ENCODE results near the gene TFPT. TPM values are rescaled to one million over a fixed set of nuclear protein-coding genes. Genes with fewer than 3 reads are reported as not detected.

TFPT gene
- total RNA-seq, 2 donors from 2014 or later = 31.4 to 47.3 TPM

DNA sequence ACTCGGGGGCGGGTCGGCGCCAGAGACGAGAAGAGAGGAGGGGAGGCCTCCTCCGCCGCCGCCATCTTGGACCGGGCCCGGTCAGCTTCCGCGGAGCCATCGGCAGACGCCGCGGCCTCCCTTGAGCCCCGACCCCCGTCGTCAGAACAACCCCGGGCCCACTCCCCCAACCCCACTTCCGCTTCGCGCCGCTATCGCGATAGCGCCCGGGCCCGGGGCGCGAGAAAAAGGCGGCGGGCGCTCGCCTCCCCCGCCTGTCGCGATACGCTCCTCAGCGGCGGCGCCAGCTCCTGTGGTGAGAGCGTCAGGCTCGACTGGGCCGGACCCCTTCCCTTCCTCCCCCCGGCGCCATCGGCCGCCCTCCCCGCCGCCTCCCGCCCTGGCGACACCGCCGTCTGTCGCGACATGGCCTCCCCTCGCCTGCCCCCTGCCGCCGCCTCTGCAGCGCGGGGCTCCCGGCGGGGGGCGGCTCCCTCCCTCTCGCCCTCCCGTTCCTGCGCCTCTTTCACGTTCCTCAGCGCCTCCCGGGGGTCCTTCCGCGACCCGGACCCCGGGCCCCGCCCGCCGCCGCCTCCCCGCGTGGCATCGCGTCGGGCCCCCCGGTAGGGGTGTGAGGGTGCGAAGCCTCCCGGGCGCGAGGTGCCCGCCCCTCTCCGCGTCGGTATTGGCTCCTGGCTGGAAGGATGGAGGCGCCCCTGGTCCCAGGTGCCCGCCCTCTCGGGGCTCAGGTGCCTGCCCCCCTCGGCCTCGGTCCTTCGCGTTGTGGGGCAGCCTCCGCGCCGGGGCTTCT, 22.4 kb upstream of the TFPT start, which contains the start of gene CNOT3:
CNOT3 (plus strand) TSS at position 64 of the 790 bp plus-strand sequence. CDS start 5,217 bp downstream, outside the sequence.
- H3K9me3 Mint-ChIP-seq = no peaks in the 10 kb centered on the region
- H3K4me1 Mint-ChIP-seq = peaks cover 21% of the 10 kb centered on the region

DNA sequence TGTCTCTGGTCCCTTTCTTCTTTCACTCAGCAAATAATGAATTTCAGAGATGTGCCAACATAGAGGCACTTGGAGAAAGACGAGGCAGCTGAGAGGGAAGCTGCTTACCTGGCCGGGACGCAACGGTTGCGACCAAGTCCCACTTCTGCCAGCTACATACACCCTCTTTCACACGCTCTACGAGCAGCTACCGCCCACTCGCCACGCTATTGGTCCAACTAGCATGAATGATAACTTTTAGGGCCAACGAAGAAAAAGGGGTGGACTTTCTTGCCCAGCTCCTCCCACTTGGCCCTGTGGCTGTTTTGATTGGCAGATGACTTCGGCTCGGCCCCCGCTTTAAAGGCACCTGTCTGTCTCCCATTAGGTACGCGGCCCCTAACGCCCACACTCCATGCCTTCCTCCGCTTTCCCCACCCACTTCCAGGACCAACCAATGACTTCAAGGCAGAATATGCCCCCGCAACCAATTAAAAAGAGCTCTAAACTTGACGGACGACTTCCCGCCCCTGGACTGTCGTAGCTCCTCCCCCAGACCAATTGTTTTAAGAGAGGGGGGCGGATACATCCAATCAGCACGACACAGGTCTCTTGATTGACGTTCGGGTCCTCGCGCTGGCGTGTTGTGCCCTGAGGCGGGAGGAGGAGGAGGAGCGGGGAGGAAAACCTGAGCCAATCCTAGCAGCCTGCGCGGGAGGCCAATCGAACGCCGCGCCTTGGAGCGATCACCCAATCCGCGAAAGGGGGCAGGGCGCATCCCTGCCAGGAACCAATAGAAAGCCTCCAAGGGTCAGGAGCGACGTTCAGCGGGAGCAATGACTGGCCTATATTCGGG, 21.6 kb upstream of the TFPT start:
- Mint-ChIP-seq H3K27ac (peak overlapping the region; percentile 70), H3K4me1 (peaks cover 20% of the 10 kb centered on the region), H3K36me3 (ENCODE audit: low read depth) (peaks cover 39% of the 10 kb centered on the region), H3K9me3 (no peaks in the 10 kb centered on the region), H3K27me3 (no peaks in the 10 kb centered on the region), H3K4me3 (peak overlapping the region; percentile 87)
- ATAC-seq (replicated peaks) = peak; percentile 88

More for the DNA sequence above, 22.4 kb upstream of the TFPT start, which contains the start of gene CNOT3:
- H3K27ac Mint-ChIP-seq = peak within 1 kb of the TSS; percentile 95
- H3K27me3 Mint-ChIP-seq = no peaks in the 10 kb centered on the region
- ATAC-seq (replicated peaks) = no peak
- peaks cover 47% of the 10 kb centered on the region for H3K36me3 Mint-ChIP-seq (ENCODE audit: low read depth)
- H3K4me3 Mint-ChIP-seq = peak within 1 kb of the TSS; percentile 91

DNA sequence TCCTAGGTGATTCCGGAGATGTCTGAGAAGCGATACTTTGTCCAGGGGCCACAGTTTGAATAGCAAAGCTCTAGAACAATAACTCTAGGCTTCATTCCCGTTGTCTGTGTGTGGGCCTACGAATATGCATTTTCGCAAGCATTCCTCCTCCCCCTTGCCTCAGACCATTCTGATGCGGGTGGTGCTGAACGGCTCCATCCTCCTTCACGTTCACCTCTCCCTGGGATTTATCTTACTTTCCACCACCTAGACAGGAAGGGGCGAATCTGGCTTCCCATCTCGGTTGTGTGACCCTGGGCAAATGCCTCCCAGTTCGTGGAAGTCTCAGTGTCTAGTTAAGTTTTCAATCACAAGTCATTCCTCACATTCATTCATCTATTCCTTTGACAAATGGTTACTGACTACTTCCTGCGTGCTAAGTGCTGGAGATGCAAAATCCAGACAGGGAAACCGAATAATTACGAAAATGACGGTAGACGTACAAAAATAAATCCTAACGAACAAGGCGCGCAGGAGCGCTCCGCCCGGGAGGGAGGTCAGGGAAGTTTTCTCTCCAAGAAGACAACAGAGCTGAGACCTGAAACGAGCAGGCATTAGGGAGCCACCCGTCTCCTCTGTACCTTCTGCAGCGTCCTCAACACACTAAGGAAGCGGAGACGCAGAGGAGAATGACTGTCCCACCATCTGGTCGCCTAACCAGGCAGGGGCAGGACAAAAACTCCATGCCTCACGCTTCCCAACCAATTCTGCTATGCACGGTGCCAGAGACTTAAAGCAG, 20.8 kb upstream of the TFPT start:
- H3K36me3 Mint-ChIP-seq (ENCODE audit: low read depth) = peaks cover 38% of the 10 kb centered on the region
- no peaks in the 10 kb centered on the region for H3K9me3 Mint-ChIP-seq
- H3K27ac Mint-ChIP-seq = peak overlapping the region; percentile 70
- peak overlapping the region; percentile 87 for H3K4me3 Mint-ChIP-seq
- peaks cover 15% of the 10 kb centered on the region for H3K4me1 Mint-ChIP-seq
- H3K27me3 Mint-ChIP-seq = no peaks in the 10 kb centered on the region
- ATAC-seq (replicated peaks) = no peak

DNA sequence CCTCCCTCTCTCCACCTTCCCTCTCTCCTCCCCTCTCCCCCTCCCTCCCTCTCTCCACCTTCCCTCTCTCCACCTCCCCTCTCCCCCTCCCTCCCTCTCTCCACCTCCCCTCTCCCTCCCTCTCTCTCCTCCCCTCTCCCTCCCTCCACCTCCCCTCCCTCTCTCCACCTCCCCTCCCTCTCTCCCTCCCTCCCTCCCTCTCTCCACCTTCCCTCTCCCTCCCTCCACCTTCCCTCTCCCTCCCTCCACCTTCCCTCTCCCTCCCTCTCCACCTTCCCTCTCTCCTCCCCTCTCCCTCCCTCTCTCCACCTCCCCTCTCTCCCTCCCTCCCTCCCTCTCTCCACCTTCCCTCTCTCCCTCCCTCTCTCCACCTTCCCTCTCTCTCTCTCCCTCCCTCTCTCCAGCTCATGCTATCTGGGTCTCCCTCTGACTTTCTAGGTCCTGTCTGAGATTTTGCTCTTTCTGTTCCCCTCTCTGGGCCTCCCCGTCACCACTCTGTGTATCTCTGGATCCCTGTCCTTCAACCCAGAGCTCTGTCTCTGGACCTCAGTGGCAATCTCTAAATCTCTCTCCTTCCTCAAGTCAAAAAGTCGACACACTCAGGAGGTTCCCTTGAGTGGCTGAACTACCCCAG, 18.6 kb upstream of the TFPT start:
- no peaks in the 10 kb centered on the region for H3K27me3 Mint-ChIP-seq
- H3K9me3 Mint-ChIP-seq = no peaks in the 10 kb centered on the region
- peaks cover 40% of the 10 kb centered on the region for H3K36me3 Mint-ChIP-seq (ENCODE audit: low read depth)
- H3K27ac Mint-ChIP-seq = no peak overlapping the region
- peaks cover 7% of the 10 kb centered on the region for H3K4me1 Mint-ChIP-seq
- no peak for ATAC-seq (replicated peaks)
- no peak overlapping the region for H3K4me3 Mint-ChIP-seq

DNA sequence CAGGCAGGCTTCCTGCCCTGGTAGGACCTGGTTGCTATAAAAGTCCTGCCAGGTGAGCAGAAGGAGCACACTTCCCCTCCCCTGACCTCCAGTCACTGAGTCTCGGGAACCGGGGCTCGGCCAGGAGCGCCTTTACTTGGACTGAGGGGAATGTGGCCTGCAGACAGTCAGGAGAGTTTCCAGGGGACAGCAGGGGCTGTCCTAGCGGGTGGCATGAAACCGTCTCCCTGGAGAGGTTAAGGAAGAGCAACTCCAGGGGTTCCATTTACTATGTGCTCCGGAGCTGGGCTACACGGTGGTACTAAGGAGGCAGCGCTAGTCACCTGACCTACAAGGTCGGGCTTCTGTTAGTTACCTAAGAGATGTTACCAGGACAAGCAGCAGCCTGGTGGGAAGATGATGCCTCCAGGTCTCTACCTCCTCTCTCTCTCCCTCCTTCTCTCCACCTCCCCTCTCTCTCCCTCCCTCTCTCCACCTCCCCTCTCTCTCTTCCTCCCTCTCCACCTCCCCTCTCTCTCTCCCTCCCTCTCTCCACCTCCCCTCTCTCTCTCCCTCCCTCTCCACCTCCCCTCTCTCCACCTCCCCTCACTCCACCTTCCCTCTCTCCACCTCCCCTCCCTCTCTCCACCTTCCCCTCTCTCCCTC, 18.0 kb upstream of the TFPT start:
- H3K4me3 Mint-ChIP-seq = no peak overlapping the region
- no peak for ATAC-seq (replicated peaks)
- H3K27me3 Mint-ChIP-seq = no peaks in the 10 kb centered on the region
- no peak overlapping the region for H3K27ac Mint-ChIP-seq
- H3K9me3 Mint-ChIP-seq = no peaks in the 10 kb centered on the region
- H3K4me1 Mint-ChIP-seq = peaks cover 5% of the 10 kb centered on the region
- peaks cover 40% of the 10 kb centered on the region for H3K36me3 Mint-ChIP-seq (ENCODE audit: low read depth)

DNA sequence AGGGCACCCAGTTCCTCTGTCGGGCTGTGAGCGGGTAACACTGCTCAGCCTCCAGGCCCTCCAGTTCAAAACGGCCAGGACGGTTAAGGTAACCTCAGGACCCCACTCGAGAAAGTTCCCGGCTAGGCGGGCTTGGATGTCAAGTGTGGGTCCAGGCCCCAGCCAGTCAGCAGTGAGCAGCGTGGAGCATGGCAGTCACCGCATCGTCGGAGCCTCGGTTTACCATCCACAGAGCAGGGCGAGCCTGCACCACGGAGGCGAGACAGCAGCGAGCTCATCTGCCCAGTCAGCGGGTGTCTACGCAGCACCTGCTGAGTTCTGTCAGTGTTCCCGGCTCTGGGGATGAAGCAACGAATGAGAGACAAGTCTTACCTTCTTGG, 14.2 kb upstream of the TFPT start:
- H3K27ac Mint-ChIP-seq = no peak overlapping the region
- H3K4me1 Mint-ChIP-seq = no peaks in the 10 kb centered on the region
- no peak for ATAC-seq (replicated peaks)
- no peak overlapping the region for H3K4me3 Mint-ChIP-seq
- no peaks in the 10 kb centered on the region for H3K27me3 Mint-ChIP-seq
- no peaks in the 10 kb centered on the region for H3K9me3 Mint-ChIP-seq
- H3K36me3 Mint-ChIP-seq (ENCODE audit: low read depth) = peaks cover 67% of the 10 kb centered on the region

DNA sequence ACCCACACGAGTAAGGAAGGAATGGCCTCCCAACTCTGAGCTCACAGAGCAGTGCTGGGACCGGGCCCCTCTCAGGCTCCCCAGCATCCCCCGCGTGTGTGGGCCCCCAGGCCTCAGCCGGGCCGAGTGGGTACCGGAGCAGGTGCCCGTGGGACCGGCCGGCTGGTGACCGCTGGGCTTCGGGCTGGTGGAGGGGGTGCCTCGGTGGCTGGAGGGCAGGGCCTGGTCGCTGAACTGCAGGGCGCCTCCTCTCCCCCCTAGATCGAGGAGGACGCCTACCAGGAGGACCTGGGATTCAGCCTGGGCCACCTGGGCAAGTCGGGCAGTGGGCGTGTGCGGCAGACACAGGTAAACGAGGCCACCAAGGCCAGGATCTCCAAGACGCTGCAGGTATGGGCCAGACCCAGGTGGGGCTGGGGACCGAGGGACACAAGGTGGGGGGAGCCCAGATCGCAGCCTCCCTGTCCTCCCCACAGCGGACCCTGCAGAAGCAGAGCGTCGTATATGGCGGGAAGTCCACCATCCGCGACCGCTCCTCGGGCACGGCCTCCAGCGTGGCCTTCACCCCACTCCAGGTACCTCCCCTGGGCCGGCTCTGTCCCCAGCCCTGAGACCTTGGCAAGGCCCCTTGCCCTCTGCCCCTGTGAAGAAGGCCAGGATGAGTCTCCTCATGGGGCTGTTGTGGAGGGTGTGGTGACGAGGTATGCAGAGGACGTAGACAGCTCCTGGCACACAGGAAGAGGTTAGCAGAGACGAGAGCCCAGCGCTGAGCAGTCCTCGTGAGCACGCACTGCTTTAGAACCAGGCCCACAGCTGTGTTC, 13.5 kb upstream of the TFPT start:
- no peaks in the 10 kb centered on the region for H3K9me3 Mint-ChIP-seq
- H3K36me3 Mint-ChIP-seq (ENCODE audit: low read depth) = peaks cover 73% of the 10 kb centered on the region
- H3K27ac Mint-ChIP-seq = no peak overlapping the region
- H3K4me3 Mint-ChIP-seq = no peak overlapping the region
- ATAC-seq (replicated peaks) = no peak
- H3K4me1 Mint-ChIP-seq = no peaks in the 10 kb centered on the region
- H3K27me3 Mint-ChIP-seq = no peaks in the 10 kb centered on the region

DNA sequence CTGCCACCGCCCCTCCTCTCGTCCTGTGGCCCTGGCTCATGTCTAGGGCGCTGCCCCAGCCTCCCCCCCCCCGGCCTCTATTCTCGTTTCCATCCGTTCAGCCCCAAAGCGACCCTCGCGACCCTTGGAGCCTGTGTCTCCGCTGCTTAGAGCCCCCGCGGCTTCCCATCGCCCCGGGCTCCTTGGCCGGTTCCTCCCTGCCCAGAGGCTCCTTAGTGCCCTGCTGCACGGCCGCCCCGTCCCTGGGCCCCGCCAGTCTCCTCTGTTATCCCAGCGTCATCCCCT, 12.9 kb upstream of the TFPT start:
- no peak for ATAC-seq (replicated peaks)
- Mint-ChIP-seq H3K27me3 (no peaks in the 10 kb centered on the region), H3K4me1 (no peaks in the 10 kb centered on the region), H3K36me3 (ENCODE audit: low read depth) (peaks cover 79% of the 10 kb centered on the region), H3K4me3 (no peak overlapping the region), H3K27ac (no peak overlapping the region), H3K9me3 (no peaks in the 10 kb centered on the region)

DNA sequence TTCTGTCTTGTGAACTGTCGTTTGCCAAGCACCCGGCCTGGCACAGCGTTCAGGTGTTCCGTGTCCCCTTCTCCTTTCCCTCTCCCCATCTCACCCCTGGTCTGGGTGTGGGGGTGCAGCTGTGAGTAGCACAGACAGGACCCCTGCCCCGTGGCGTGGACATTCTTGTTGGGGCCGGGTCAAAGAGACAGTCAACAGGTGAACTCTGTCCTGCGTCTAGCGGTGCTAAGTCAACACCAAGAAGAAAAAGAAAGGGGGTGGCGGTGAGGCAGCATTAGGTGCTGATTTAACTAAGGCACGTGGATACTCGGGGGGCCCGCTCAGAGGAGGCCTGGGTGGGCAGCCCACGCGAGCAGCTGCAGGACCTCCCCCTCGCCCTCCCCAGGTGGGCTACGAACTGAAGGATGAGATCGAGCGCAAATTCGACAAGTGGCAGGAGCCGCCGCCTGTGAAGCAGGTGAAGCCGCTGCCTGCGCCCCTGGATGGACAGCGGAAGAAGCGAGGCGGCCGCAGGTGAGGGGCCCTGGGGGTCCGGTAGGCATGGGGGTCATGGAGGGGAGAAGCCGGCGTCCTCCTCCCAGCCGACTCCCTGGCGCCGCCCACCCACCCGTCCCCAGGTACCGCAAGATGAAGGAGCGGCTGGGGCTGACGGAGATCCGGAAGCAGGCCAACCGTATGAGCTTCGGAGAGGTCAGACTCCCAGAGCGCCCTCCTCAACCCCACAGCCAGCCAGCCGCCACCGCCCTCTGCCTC, 12.4 kb upstream of the TFPT start:
- Mint-ChIP-seq H3K4me1 (no peaks in the 10 kb centered on the region), H3K36me3 (ENCODE audit: low read depth) (peaks cover 84% of the 10 kb centered on the region), H3K27ac (no peak overlapping the region), H3K9me3 (no peaks in the 10 kb centered on the region), H3K4me3 (no peak overlapping the region), H3K27me3 (no peaks in the 10 kb centered on the region)
- ATAC-seq (replicated peaks) = no peak

DNA sequence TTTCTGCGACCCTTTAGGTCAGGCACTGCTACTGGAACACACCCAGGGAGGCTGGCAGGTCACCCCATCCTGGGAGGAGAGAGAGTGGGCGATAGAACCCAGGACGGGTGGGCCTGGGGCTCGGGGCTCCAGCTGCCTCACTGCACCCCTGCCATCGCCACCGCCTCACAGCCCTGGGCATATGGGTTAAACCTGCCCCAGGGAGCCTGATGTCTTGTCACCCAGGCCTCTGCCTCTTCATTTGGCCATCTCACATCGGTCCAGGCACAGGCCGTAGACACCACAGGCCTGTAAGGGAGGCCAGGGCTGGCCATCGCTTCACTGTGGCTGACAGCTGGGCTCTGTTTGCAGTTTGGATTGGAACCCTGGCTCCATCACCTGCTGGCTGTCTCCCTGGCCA, 10.3 kb upstream of the TFPT start:
- H3K27me3 Mint-ChIP-seq = no peaks in the 10 kb centered on the region
- H3K27ac Mint-ChIP-seq = no peak overlapping the region
- no peaks in the 10 kb centered on the region for H3K4me1 Mint-ChIP-seq
- no peak overlapping the region for H3K4me3 Mint-ChIP-seq
- no peaks in the 10 kb centered on the region for H3K9me3 Mint-ChIP-seq
- peaks cover 93% of the 10 kb centered on the region for H3K36me3 Mint-ChIP-seq (ENCODE audit: low read depth)
- ATAC-seq (replicated peaks) = no peak

DNA sequence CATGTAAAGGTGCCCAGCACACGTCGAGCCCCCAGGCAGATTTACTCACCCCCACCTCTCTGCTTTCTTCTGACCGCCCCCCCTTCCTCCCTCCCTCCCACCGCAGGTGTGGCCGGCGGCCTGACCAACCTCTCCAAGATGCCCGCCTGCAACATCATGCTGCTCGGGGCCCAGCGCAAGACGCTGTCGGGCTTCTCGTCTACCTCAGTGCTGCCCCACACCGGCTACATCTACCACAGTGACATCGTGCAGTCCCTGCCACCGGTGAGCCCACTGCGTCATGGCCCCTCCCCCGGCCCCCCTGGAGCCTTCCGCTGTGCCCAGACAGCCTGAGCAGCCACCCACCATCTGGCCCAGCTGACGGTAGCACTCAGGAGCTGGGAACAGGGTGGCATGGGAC, 8.9 kb upstream of the TFPT start:
- Mint-ChIP-seq H3K4me3 (no peak overlapping the region), H3K27ac (no peak overlapping the region), H3K36me3 (ENCODE audit: low read depth) (peaks cover 97% of the 10 kb centered on the region), H3K27me3 (no peaks in the 10 kb centered on the region), H3K4me1 (no peaks in the 10 kb centered on the region), H3K9me3 (no peaks in the 10 kb centered on the region)
- no peak for ATAC-seq (replicated peaks)

DNA sequence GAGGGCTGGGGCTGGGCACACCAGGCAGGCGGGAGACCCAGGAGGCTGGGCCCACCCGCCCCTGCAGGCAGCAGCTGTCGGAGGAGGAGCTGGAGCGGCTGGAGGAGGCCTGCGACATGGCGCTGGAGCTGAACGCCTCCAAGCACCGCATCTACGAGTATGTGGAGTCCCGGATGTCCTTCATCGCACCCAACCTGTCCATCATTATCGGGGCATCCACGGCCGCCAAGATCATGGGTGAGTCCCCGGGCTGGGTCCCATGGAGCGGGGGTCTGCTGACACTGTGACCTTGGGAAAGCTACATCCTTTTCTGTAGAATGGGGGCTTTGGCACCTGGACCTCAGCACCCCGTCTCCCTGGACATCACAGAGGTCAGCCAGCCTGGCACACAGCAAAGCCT, 8.2 kb upstream of the TFPT start:
- no peak overlapping the region for H3K4me3 Mint-ChIP-seq

DNA sequence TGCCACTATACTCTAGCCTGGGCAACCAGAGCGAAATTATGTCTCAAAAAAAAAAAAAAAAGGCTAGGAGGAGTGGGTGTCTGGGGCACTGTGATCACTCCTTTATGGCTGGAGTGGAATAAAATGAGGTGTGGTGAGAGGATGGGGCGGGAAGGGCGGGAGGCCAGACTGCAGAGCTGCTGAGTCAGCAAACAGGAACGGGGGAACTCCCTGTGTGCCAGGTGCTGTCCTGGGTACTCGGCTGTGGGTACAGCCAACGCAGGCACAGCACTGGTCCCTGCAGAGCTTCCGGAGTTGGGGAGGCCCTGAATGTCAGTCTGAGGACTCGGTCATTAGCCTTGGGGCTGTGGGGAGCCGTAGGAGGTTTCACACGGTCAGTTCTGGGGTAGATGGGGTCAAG, 5.8 kb upstream of the TFPT start:
- Mint-ChIP-seq H3K4me3 (no peak overlapping the region), H3K36me3 (ENCODE audit: low read depth) (peaks cover 84% of the 10 kb centered on the region), H3K4me1 (peaks cover 8% of the 10 kb centered on the region), H3K27ac (no peak overlapping the region), H3K27me3 (no peaks in the 10 kb centered on the region), H3K9me3 (no peaks in the 10 kb centered on the region)
- ATAC-seq (replicated peaks) = no peak

More for the DNA sequence above, 8.2 kb upstream of the TFPT start:
- no peaks in the 10 kb centered on the region for H3K9me3 Mint-ChIP-seq
- H3K36me3 Mint-ChIP-seq (ENCODE audit: low read depth) = peaks cover 95% of the 10 kb centered on the region
- no peak for ATAC-seq (replicated peaks)
- no peaks in the 10 kb centered on the region for H3K4me1 Mint-ChIP-seq
- H3K27me3 Mint-ChIP-seq = no peaks in the 10 kb centered on the region
- no peak overlapping the region for H3K27ac Mint-ChIP-seq
